IPS DF 4.7 (cell line): ENCODE measurements around the gene CSTF3.
"Not testable (repeated sequence)": the region's sequence is repeated elsewhere in the genome, so short reads cannot be mapped to it uniquely, and the experiment has no call there.

Experiments
- DNase-seq: peaks from one replicate; pipeline ENCODE4 v3.0.0-alpha.2; 2013; ENCODE audit warnings: low spot score; ENCODE audit errors: extremely low read depth

CSTF3 gene

DNA sequence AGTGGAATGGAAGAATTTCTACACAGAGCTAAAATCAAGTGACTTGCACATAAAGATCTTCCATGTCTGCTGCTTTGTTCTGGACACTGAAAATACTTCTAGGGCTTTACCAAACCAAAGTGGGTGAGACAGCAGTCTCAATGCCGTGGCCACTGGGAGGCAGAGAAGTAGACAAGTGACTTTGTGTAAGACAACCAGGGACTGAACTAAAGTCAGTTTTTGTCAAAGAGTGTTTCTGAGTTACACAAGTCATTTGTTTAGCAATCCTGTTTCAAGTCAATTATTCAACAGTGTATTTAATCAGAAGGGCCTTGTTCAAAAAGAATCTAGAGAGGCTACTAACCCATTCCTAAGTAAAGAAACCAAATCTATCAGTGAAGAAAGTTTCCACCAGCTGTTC is 75.3 kb downstream of the CSTF3 start:
- no peak for DNase-seq

DNA sequence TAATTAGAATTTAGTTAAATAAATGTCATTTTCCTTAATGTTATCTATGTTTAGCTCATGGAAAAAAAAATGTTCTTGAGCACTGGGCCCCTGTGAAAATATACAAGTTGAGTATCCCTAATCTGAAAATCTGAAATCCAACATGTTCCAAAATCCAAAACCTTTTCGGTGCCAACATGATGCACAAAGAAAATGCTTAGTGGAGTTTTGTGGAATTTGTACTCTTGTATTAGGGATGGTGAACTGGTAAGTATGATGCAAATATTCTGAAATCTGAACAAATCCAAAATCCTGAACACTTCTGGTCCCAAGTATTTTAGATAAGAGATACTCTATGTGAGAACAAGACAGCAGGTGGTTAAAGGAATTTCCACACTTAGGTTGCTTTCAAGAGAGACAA is 77.4 kb downstream of the CSTF3 start:
- DNase-seq = no peak

DNA sequence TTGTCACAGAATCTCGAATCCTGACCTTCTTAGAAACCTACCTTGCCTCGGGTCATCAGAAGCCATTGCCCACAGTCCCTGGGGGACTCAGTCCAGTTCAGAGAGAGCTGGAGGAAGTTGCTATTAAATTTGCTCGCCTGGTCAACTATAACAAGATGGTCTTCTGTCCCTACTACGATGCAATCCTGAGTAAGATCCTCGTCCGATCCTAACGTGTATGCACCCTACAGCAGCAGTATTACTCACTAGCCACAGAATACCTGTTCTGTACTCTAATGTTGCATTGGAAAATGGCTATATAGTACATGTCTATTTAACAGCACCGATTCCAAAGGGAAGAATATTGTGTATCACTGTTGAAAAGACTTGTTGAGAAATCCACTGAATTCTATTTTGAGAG is 88.8 kb downstream of the CSTF3 start:
- no peak for DNase-seq

DNA sequence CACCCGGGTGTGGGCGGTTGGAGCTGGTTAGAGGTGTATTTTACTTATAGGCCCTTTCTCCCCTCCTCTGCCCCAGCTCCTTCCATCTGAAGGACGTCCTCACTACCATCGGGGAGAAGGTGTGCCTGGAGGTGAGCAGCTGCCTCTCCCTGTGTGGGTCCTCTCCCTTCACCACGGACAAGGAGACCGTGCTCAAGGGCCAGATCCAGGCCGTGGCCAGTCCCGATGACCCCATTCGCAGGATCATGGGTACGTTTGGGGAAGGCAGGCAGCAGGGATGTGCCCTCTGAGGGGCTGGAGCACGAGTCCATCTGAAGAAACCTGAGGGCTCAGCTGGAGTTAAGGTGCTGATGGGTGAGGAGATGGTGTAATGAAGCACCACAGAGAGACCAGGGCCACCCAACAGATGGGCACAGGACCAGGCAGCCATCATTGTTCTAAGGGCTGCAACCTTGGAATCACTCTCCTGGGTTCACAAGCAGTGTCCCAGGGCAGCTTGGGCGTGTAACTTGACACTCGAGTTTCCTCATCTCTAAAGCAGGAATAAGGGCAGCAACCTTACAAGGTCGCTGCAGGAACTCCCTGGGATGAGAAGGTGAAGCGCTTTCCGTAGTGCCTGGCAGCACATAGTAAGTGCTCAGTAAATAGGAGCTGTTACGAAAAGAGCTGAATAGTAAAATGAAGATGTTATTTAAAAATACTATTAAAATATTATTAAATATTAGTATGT is 92.5 kb downstream of the CSTF3 start:
- DNase-seq = peak; percentile 7

DNA sequence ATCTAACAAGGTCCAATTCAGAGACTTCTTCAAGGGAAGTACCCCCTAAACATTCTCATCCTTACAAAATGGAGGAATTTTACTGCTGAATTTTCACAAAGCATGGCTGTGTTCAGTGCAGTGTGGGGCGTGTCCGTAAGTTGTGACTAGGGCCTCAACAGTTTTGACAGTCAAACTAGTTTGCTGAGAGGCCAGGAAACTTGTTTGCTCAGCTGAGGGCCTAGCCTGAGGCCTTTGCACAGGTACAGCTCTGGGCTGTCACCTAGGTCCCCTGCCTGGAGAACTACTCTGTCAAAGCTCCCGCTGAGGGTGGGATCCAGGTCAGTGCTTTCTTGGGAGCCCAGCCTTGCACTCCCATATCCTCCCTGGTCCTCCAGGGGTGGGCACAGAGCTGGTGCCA is 94.0 kb downstream of the CSTF3 start:
- DNase-seq = no peak

DNA sequence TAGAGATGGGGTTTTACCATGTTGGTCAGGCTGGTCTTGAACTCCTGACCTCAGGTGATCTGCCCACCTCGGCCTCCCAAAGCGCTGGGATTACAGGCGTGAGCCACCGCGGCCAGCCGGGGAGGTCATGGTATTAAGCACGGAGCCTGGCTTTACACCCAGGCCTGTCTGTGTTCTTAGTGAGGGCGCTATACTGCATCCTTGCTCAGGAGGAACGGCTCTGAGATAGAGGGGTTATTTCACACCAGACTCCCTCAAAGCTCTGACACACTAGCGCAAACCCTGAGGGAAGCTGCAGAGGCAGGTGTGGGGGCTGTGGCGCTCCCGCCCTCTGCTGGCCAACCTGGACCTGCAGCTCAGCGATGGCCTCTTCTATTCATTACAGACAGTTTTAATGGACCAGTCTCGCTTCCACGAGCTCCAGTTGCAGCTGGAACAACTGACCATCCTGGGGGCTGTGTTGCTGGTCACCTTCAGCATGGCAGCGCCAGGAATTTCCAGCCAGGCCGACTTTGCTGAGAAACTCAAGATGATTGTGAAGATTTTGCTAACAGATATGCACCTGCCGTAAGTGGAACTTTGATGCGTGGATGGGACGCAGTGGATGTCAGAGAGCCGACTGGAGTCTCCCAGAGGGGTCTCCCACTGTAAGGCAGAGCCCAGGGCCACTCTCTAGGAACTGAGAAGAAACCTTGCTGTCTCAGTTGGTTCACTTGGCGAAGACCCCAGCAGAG is 95.7 kb downstream of the CSTF3 start:
- peak; percentile 53 for DNase-seq

DNA sequence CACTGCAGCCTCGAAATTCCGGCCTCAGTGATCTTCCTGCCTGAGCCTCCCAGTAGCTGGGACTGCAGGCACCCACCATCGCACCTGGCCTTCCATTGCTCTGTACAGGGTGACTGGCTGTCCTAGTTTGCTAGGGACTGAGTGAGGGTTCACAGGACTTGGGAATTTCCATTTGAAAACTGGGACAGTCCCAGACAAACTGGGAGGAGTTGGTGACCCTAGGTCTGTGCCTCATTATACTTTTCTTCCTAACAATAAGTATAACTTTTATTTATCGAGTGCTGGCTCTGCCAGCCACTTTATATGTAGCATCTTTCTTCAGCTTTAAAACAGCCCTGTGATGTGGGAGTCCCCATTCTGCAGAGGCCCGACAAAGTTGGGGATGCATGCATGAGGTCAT is 96.4 kb downstream of the CSTF3 start:
- no peak for DNase-seq

DNA sequence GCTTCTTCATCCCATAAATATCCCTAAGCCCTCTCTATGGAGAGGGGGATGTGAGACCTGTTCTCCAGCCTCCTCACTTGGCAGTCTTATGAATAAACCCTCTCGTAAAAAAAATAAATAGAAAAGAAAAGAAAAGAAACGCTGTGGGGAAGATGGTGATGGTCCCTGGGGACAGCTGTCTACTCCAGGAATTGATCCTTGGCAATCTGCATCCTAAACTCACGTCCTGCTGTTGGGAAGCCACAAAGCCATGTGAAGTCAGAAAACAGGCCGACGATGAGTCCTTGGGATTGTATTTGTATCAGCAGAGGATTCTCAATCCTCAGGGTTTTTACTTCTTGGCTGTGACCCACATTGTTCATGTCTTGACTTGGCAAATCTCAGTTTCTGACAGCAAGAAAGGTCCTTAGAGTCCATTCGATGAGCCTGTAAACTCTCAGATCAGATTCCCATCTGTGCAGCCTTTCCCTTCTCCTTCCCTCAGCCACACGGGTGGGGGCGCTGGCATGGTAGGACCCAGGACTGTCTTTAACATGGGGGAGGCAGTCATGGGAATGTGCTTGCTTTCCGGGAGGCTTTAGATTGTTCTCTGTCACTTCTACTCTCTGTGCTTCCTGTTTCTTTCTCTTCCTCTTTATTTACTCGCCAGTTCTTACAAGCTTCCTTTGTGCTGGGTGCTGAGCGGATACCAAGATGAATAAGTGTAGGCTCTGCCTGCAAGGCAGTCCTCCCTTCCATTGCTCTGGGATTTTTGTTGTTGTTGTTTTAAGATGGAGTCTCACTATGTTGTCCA is 97.1 kb downstream of the CSTF3 start:
- no peak for DNase-seq

DNA sequence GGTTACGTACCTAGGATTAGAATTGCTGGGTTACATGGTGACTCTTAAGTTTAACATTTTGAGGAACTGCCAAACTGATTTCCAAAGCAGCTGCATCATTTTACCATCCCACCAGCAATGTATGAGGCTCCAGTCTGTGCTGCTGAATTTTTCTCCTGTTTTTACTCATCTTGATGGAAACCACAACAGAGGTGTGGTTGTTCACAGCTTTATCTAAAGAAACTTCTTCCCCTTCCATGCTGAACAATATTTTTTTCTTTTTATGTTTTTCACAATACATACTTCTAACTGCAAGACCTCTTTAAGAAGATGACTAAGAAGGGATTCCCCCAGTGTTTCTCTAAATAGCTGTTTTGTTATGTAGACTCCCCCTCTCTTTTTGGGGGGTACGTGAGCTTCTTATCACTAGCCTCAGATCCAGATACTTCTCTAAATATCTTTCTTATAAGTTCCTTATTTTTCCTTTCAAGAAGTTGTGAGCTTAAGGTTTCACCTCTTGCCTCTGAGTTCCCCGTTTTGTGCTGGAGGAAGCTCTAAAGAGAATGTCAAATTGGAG is 97.9 kb downstream of the CSTF3 start:
- DNase-seq = no peak

DNA sequence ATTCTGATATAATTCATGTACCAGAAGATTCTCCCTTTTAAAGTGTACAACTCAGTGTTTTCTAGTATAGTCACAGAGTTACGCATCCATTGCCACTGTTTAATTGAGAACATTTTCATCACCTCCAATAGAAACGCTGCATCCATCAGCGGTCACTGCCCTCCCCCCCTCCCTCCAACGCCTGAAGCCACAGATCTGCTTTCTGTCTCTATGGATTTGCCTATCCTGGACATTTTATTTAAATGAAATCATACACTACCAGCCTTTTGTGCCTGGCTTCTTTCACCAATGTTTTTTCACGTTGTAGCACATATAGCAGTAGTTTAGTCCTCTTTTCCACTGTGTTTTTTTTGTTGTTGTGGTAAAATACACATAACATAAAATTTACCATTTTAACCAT is 99.1 kb downstream of the CSTF3 start:
- DNase-seq = no peak

DNA sequence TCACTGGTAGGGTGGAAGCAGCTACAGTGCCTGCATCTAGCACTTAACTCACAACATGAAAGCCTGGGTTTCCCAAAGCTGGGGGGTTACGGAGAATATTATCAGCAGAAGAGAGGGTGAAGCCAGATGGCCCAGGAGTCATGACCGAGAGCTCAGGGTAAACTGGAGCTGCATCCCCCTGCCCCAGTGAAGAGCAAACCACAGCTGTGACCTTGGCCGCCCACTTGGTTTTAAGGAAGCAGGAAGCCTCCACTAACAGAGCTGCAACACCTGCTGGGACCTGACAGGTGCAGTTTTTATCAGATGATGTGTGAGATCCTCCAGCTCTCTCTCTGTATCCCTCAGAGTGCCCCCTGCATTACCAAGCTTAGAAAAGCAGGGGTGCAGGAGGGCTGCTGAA is 101.0 kb downstream of the CSTF3 start:
- no peak for DNase-seq

DNA sequence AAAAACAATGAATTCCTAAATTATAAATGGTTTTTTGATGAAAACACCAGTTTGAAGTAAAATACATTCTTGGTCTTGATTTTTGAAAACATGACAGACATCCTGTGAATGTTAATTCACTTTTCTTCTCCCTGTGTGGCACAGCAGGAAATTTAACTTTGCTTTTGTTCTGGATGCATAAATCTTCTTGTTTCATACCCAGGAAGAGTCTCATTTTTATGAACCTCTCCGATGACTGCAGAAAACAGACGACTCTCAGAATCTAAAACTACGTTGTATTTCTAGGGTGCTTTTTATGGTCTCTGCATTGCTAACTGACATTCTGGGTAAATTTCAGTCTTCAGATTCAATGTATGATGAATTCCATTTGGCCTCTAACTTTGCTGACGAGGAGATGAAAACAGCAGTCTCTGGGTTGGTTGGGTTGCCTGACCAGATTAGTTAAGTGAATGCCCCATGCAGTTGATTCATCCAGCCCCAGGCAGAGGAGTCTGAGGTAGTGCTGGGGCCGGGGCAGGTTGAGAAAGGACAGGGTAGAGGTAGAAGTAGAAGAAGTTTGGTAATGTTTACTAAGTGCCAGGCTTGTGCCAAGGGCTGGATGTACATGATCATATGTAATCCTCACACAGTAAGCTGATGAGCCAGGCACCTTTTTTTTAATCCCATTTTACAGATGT is 101.8 kb downstream of the CSTF3 start:
- no peak for DNase-seq

DNA sequence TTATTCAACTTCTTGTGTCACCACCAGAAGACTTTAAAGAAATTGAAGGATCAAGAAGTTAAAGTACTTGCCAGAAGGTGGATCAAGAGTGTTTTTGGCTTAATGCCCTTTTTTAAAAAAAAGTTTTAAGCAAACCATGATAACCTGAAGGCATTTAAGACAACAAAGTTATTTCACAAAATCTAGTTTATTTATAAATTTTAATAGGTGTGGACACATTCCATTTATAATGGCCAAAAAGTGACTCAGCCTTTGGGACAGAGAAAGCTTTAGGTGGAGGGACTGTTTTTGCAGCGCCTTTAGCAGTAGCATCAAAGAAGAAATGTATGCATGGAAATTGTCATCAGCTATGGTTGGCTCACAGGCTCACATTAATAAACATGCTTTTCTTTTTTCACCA is 104.0 kb downstream of the CSTF3 start:
- DNase-seq = no peak

DNA sequence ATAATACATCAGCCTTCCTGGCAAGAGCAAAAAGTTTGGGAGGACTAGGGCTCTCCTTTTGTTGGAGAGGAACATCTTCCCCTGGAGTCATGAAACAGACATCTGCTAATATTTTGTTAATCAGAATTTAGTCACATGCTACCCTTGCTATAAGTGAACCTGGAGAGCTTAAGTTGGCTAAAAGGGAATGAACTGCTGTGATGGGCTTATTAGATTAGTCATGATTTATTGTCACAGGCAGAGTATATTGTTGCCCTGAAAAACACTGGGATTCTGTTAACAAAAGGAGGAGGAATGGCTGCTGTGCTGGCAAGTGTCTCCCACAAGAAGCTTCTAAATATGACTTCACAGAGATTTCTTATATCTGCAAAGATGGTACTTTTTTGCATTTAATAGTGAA is 105.9 kb downstream of the CSTF3 start:
- no peak for DNase-seq

DNA sequence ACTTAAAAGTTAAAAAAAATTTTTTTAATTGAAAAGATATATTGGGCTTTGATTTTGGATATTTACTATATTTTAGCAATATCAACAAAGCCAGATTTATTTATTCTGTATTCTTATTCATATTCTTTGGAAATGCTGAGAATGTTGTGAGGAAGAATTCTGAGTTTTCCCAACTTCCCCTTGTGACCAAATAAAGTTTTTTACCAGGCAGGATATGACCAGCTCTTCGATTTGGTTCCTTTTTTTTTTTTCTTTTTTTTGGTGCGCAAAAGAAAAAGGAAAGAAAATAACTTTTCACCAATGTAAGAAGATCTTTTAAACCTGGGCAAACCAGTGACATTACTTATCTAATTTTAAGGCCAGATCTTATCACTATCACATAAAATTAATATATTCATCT is 109.0 kb downstream of the CSTF3 start:
- DNase-seq = no peak

DNA sequence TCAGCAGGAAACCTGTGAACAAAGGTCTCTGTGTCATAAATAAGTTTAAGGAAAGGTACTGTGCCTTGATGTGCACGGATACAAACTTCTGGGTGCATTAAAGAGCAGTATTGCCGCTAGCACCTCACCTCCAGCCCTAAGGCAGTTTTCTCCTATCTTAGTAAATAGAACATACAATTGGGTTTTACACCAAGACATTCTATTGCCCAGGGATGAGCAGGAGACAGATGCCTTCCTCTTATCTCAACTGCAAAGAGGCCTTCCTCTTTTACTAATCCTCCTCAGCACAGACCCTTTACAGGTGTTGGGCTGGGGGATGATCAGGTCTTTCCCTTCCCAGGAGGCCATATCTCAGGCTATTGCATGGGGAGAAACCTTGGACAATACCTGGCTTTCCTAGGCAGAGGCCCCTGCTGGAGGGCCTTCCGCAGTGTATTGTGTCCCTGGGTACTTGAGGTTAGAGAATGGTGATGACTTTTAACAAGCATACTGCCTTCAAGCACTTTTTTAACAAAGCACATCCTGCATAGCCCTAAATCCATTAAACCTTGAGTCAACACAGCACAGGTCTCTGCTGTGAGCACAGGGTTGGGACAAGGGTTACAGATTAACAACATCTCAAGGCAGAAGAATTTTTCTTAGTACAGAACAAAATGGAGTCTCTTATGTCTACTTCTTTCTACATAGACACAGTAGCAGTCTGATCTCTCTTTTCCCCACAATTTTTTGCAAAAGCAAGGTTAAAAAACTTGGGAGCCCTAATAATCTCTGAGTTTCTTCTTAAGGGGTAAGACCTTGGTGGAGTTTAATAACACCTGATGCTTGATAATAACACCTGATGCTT is 111.5 kb downstream of the CSTF3 start:
- DNase-seq = not testable (repeated sequence)

DNA sequence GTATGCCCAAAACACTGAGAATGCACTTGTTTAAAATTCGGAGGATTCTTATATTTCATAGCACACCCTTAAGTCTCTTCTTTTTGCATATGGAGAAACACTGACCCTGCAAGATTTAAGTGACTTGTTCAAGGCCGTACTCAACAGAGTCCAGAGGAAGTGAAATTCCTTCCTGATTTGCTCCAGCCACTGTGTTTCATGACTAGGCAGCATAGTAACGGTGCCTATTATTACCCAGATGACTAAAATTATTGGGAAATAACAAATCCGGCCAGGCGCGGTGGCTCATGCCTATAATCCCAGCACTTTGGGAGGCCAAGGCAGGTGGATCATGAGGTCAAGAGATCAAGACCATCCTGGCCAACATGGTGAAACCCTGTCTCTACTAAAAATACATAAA is 112.6 kb downstream of the CSTF3 start:
- DNase-seq = not testable (repeated sequence)

DNA sequence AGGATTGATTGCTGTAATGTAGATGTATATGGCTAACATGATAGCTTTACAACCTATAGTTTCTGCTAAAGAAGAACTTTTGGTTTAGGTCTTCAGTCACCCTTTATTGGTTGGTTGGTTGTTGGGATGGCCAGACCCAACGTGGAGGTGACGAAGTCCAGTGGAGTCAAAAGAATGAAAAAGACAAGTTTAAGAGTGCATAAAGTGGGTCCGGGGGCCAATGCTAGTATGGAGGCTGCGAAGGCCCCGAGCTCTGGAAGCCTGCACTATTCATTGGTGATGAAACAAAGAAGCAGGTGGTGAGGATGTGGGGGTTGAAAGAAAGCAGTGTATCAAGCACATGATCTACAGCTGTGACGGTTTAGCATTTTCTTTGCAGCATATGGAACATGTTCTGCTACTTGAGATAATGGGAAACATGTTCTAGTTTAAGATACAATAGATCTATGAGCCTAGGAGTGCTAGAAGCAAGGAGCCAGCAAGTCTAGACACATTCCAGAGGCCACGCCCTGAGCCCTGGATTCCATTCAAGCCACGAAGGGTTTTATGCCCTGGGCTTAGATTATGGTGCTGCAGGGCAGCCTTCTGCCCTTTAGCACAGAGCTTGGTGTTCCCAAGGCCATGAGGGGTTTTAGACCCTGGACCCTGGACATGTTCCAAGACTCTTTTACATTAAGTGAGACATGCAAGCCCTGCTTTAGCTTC is 115.6 kb downstream of the CSTF3 start:
- DNase-seq = no peak

DNA sequence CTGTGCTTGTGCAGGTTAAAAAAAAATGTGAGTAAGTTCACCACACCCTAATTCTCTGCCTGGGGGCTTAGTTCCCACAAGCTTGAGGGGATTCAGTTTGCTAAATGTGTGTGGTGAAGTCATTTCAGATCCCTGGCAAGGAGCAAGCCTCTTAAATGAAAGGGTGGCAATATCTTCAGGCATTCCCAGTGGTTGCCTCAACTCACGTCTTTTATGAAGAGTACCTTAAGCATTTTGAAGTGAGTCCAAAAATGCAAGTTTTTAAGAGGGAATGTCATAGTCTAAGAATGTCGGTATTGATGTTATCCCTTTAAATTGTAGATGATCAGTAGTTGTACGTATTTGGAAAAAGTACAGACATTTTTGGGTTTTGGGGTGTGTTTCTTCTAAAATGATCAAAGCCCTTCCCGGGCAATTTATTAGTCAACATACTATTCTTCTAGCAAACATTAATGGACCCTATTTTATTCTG is 117.0 kb downstream of the CSTF3 start:
- DNase-seq = no peak
